Measurements from ENCODE around the gene TNIK.

Gene TNIK

DNA sequence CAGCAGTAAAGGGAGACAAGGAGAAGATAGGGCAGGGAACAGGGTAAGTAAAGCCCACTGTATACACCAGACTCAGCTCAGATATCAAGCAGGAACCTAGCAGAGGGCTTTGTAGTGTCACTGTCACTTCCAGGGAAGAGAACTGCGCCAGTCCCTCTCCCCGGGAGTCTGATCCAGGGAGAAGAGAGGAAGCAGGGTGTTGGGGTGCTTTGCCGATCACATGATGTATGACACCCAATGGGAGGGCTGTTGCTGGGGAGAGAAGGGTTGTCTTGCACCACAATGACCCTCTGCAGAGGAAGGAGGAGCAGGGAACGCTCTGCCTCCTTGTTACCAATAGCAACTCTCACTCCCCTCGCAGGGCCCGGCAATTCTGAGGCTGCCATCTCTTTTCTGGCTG, 286.5 kb downstream of the TNIK start:
- TF ChIP-seq, protein P1, sequence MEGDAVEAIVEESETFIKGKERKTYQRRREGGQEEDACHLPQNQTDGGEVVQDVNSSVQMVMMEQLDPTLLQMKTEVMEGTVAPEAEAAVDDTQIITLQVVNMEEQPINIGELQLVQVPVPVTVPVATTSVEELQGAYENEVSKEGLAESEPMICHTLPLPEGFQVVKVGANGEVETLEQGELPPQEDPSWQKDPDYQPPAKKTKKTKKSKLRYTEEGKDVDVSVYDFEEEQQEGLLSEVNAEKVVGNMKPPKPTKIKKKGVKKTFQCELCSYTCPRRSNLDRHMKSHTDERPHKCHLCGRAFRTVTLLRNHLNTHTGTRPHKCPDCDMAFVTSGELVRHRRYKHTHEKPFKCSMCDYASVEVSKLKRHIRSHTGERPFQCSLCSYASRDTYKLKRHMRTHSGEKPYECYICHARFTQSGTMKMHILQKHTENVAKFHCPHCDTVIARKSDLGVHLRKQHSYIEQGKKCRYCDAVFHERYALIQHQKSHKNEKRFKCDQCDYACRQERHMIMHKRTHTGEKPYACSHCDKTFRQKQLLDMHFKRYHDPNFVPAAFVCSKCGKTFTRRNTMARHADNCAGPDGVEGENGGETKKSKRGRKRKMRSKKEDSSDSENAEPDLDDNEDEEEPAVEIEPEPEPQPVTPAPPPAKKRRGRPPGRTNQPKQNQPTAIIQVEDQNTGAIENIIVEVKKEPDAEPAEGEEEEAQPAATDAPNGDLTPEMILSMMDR (conservative IDR thresholded peaks at IDR 0.05; ENCODE audit: low read depth, low read length), result no peak
- no peak overlapping the region for H3K4me3 ChIP-seq (ENCODE audit: low read depth, low read length)
- DNase-seq (ENCODE audit: low read depth), result peak; percentile 57

DNA sequence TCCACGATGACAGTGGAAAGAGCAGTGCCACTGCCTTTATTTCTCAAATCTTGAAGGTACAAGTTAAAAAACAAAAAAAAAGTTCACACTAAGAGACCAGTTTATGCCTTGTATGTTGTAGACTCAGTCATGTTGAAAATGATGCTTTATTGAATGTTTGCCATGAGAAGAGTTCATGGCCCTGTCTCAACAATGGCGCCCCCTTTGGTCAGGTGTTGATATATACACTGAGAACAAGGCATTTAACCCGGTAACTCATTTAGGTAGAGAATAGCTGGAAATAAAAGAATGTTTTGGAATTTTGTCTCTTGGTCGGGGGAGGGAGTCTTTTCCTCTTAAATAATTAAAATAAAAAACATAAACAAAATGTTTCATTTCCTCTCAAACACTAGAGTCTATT, 288.1 kb downstream of the TNIK start:
- no peak for DNase-seq (ENCODE audit: low read depth)
- TF ChIP-seq, protein P1 (conservative IDR thresholded peaks at IDR 0.05; ENCODE audit: low read depth, low read length), result peak; percentile 22
- H3K4me3 ChIP-seq (ENCODE audit: low read depth, low read length), result no peak overlapping the region

DNA sequence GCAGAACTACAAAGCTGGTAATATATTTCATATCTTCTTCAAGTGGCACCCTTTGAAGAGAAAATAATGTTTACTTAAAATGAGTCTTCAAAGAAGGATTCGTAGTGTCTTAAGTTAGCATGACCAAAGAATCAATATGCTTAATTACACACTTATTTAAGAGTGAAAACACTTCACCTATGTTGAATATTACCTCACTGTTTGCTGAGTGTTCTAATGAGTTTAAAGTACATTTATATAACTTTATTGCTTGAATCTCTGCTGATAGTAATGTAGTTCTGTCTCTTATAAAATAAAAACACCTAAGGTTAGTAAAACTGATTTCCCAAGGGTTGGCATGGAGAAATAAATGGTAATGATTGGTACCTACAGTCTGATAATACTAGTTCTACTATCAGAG, 290.3 kb downstream of the TNIK start:
- TF ChIP-seq, protein P1 (conservative IDR thresholded peaks at IDR 0.05; ENCODE audit: low read depth, low read length), result no peak
- DNase-seq (ENCODE audit: low read depth), result no peak
- H3K4me3 ChIP-seq (ENCODE audit: low read depth, low read length), result no peak overlapping the region

DNA sequence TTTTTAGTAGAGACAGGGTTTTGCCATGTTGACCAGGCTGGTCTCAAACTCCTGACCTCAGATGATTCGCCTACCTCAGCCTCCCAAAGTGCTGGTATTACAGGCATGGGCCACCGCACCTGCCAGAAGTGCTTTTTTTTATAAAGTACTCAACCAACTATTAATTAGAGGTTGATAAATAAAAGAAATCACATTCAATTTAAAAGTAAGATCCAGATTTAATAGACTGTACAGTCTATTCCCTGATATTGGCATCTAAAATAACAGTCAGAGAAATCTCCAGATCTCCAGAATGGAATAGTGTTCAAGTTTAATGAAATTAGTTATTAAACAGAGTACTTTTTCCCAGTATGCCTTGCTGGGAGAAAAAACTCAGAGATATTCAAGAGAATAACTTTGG, 290.8 kb downstream of the TNIK start:
- DNase-seq (ENCODE audit: low read depth), result no peak
- TF ChIP-seq, protein P1 (conservative IDR thresholded peaks at IDR 0.05; ENCODE audit: low read depth, low read length), result no peak
- H3K4me3 ChIP-seq (ENCODE audit: low read depth, low read length), result no peak overlapping the region

DNA sequence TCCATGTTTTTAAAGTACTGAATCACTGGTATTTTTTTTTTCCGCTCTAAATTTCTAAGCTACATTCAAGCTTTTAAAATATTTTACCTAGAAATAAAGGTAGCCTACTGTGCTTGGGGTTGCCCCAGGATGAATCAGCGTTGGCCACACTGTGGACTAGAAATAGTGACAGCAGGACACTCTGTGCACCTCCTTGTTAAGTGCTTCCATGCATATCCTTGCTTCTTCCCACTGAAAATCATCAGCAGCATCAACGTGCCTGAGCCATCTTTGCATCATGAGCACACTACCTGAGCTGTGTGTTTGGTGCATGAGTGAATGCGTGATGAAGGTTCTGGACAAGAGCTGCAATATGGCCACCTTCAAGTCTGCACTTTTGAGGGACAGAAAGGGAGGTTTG, 291.7 kb downstream of the TNIK start:
- H3K4me3 ChIP-seq (ENCODE audit: low read depth, low read length), result no peak overlapping the region
- no peak for DNase-seq (ENCODE audit: low read depth)
- TF ChIP-seq, protein P1 (conservative IDR thresholded peaks at IDR 0.05; ENCODE audit: low read depth, low read length), result no peak

DNA sequence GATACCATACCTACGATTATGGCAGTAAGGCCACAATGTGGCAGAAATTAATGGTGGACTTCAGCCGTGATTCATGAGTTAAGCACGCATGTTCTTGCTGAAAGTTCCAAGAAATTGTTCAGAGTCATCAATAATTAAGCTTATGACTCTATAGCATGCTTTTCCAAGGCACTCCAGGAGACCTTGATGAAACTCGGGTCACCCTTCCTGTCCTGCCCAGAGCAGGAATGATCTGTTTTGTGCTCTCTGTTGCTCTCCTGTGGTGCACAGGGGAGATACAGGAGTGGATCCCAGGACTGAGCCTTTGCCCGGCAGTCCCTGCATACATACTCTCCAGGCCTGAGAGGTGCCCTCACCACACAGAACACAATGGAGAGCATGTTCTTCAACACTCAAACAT, 292.1 kb downstream of the TNIK start:
- no peak overlapping the region for H3K4me3 ChIP-seq (ENCODE audit: low read depth, low read length)
- DNase-seq (ENCODE audit: low read depth), result peak; percentile 49
- TF ChIP-seq, protein P1 (conservative IDR thresholded peaks at IDR 0.05; ENCODE audit: low read depth, low read length), result peak; percentile 67

DNA sequence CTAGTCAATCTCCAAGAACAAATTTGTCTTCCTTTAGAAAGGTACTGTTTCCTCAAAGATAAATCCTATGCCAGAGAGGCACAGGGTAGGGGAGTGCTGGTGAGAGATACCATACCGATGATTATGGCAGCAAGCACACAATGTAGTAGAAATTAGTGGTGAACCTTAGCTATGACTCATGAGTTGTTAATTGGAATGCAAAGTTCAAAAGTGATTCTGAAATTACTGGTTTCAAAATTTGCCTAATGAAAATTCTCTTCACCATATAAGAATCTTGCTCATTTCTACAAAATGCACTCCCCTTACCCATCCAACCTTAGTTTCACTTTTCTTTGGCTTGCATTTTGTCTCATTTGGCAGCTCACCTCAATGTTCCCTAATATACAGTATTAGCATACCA, 294.2 kb downstream of the TNIK start:
- no peak for DNase-seq (ENCODE audit: low read depth)
- TF ChIP-seq, protein P1 (conservative IDR thresholded peaks at IDR 0.05; ENCODE audit: low read depth, low read length), result no peak
- H3K4me3 ChIP-seq (ENCODE audit: low read depth, low read length), result no peak overlapping the region

All from choroid plexus epithelial cell (primary cell).